Lower leg skin (tissue), 3 donors: ENCODE measurements around the gene LOXL4.
"Not testable (repeated sequence)": the region's sequence is repeated elsewhere in the genome, so short reads cannot be mapped to it uniquely, and the experiment has no call there.

Experiments
- POLR2A ChIP-seq, 2 donors: fragments of 450-650 bp; IDR thresholded peaks; one replicate each; pipeline ENCODE4 v1.6.1; 2016 to 2017; ENCODE audit warnings: antibody characterized with exemption in 2 of 2, mild to moderate bottlenecking in 1 of 2, moderate library complexity in 1 of 2
- TF ChIP-seq, protein P1 (sequence below), 3 donors: fragments of 450-650 bp; IDR thresholded peaks; one replicate each; pipeline ENCODE4 v1.5.1; 2016; ENCODE audit warnings: antibody characterized with exemption in 3 of 3, mild to moderate bottlenecking in 3 of 3, moderate library complexity in 2 of 3

DNA sequence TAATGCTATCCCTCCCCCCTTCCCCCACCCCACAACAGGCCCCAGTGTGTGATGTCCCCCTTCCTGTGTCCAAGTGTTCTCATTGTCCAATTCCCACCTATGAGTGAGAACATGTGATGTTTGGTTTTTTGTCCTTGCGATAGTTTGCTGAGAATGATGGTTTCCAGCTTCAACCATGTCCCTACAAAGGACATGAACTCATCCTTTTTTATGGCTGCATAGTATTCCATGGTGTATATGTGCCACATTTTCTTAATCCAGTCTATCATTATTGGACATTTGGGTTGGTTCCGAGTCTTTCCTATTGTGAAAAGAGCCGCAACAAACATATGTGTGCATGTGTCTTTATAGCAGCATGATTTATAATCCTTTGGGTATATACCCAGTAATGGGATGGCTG, 40.3 kb downstream of the LOXL4 start:
- TF ChIP-seq, protein P1, sequence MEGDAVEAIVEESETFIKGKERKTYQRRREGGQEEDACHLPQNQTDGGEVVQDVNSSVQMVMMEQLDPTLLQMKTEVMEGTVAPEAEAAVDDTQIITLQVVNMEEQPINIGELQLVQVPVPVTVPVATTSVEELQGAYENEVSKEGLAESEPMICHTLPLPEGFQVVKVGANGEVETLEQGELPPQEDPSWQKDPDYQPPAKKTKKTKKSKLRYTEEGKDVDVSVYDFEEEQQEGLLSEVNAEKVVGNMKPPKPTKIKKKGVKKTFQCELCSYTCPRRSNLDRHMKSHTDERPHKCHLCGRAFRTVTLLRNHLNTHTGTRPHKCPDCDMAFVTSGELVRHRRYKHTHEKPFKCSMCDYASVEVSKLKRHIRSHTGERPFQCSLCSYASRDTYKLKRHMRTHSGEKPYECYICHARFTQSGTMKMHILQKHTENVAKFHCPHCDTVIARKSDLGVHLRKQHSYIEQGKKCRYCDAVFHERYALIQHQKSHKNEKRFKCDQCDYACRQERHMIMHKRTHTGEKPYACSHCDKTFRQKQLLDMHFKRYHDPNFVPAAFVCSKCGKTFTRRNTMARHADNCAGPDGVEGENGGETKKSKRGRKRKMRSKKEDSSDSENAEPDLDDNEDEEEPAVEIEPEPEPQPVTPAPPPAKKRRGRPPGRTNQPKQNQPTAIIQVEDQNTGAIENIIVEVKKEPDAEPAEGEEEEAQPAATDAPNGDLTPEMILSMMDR (IDR thresholded peaks at IDR 0.05), result not testable (repeated sequence)
- not testable (repeated sequence) for TF ChIP-seq POLR2A (IDR thresholded peaks at IDR 0.05)
